IMR-90 (cell line): ENCODE measurements around the gene EFNA5. TPM values are rescaled to one million over a fixed set of nuclear protein-coding genes. Genes with fewer than 3 reads are reported as not detected.

Source experiments
- ATAC-seq: fragments of 200-7000 bp; cut with Tn5 transposase; 2 replicates; pipeline ENCODE4 v1.9.1; 2020; ENCODE audit warnings: low read depth, mild to moderate bottlenecking, moderate library complexity
- BruUV-seq: library from RNA; stranded (reverse); fragments of 400-500 nt; replicated peaks from 2 replicates; lab custom pipeline; 2021; lab: Mats Ljungman, UMichigan
- CTCF ChIA-PET: fragments of 300-600 bp; formaldehyde crosslinking; extraction: SDS; loops from one replicate; lab custom pipeline; 2021; ENCODE audit warnings: antibody characterized with exemption; lab: Yijun Ruan, JAX
- POLR2A ChIA-PET: fragments of 300-600 bp; sonication (Branson Sonifier 250); formaldehyde crosslinking; loops from one replicate; lab custom pipeline; 2022; ENCODE audit warnings: antibody characterized with exemption; ENCODE audit not compliant: unreplicated experiment; lab: Charles Lee
- DNase-seq: peaks from one replicate; pipeline ENCODE4 v3.0.0; 2013
- H2AFZ ChIP-seq: replicated peaks from 2 replicates; pipeline ENCODE3; 2013; ENCODE audit warnings: low read length, mild to moderate bottlenecking; ENCODE audit not compliant: poor library complexity
- H2AK5ac ChIP-seq: 2 replicates; pipeline ENCODE4 v1.6.1; 2013; ENCODE audit warnings: low read depth, low read length, inconsistent platforms
- H2AK9ac ChIP-seq: replicated peaks from 2 replicates; pipeline ENCODE3; 2013; ENCODE audit warnings: mild to moderate bottlenecking, low read depth, low read length, moderate library complexity; ENCODE audit not compliant: poor library complexity
- H2BK120ac ChIP-seq: 2 replicates; pipeline ENCODE4 v1.6.1; 2013; ENCODE audit warnings: low read depth, low read length, inconsistent platforms
- H2BK15ac ChIP-seq: 3 replicates; pipeline ENCODE4 v1.6.1; 2013; ENCODE audit warnings: low read depth, low read length, inconsistent platforms
- H2BK20ac ChIP-seq: 2 replicates; pipeline ENCODE4 v1.6.1; 2013; ENCODE audit warnings: low read depth, mild to moderate bottlenecking, inconsistent platforms, low read length, moderate library complexity
- H2BK5ac ChIP-seq: 2 replicates; pipeline ENCODE4 v1.6.1; 2013; ENCODE audit warnings: mild to moderate bottlenecking, low read depth, low read length, inconsistent platforms; ENCODE audit not compliant: poor library complexity, severe bottlenecking
- H3K14ac ChIP-seq: replicated peaks from 2 replicates; pipeline ENCODE4 v1.6.1; 2013; ENCODE audit warnings: low read depth, low read length, inconsistent platforms
- H3K18ac ChIP-seq: 2 replicates; pipeline ENCODE4 v1.6.1; 2013; ENCODE audit warnings: low read depth, low read length, control low read depth
- H3K23ac ChIP-seq: 2 replicates; pipeline ENCODE4 v1.6.1; 2013; ENCODE audit warnings: low read depth, low read length, inconsistent platforms
- H3K27ac ChIP-seq: 2 replicates; pipeline ENCODE4 v1.5.1; 2013; ENCODE audit warnings: mild to moderate bottlenecking, control low read depth, low read length; ENCODE audit not compliant: insufficient read depth
- H3K27me3 ChIP-seq: 2 replicates; pipeline ENCODE4 v1.6.1; 2013; ENCODE audit warnings: low read length; ENCODE audit not compliant: control insufficient read depth, insufficient read depth
- H3K36me3 ChIP-seq: 2 replicates; pipeline ENCODE4 v1.6.1; 2013; ENCODE audit warnings: low read length, mixed read lengths; ENCODE audit not compliant: control insufficient read depth, insufficient read depth
- H3K4ac ChIP-seq: 2 replicates; pipeline ENCODE4 v1.6.1; 2013; ENCODE audit warnings: low read depth, low read length, inconsistent platforms
- H3K4me1 ChIP-seq: 2 replicates; pipeline ENCODE4 v1.6.1; 2013; ENCODE audit warnings: low read length, mixed read lengths; ENCODE audit not compliant: control insufficient read depth, insufficient read depth
- H3K4me2 ChIP-seq: 2 replicates; pipeline ENCODE4 v1.6.1; 2013; ENCODE audit warnings: low read depth, mild to moderate bottlenecking, control low read depth, low read length, moderate library complexity
- H3K4me3 ChIP-seq: 2 replicates; pipeline ENCODE4 v1.5.1; 2013; ENCODE audit warnings: low read depth, mild to moderate bottlenecking, control low read depth, low read length, moderate library complexity; ENCODE audit not compliant: insufficient read depth
- H3K56ac ChIP-seq: 2 replicates; pipeline ENCODE4 v1.6.1; 2013; ENCODE audit warnings: low read length, inconsistent platforms; ENCODE audit not compliant: insufficient read depth; ENCODE audit errors: extremely low read depth
- H3K79me1 ChIP-seq, 2 experiments: 2 replicates each; pipeline ENCODE4 v1.6.1; 2013; ENCODE audit warnings: low read length in 2 of 2, inconsistent platforms in 1 of 2, low read depth in 1 of 2
- H3K9ac ChIP-seq: 2 replicates; pipeline ENCODE4 v1.6.1; 2013; ENCODE audit warnings: low read depth, low read length, control low read depth
- H3K9me1 ChIP-seq: 2 replicates; pipeline ENCODE4 v1.6.1; 2013; ENCODE audit warnings: low read length, inconsistent platforms; ENCODE audit not compliant: insufficient read depth
- H3K9me3 ChIP-seq: 2 replicates; pipeline ENCODE4 v1.6.1; 2013; ENCODE audit warnings: low read length; ENCODE audit not compliant: control insufficient read depth, insufficient read depth
- H4K20me1 ChIP-seq: 2 replicates; pipeline ENCODE4 v1.6.1; 2013; ENCODE audit warnings: low read length, inconsistent platforms; ENCODE audit not compliant: insufficient read depth
- H4K5ac ChIP-seq: 2 replicates; pipeline ENCODE4 v1.6.1; 2013; ENCODE audit warnings: mild to moderate bottlenecking, low read depth, low read length, control low read depth
- H4K8ac ChIP-seq, 2 experiments: 2 replicates each; pipeline ENCODE4 v1.6.1; 2013; ENCODE audit warnings: low read depth in 2 of 2, low read length in 2 of 2, control low read depth in 1 of 2, inconsistent platforms in 1 of 2
- H4K91ac ChIP-seq: 2 replicates; pipeline ENCODE4 v1.6.1; 2013; ENCODE audit warnings: low read depth, low read length, inconsistent platforms; ENCODE audit not compliant: insufficient read depth
- BHLHE40 ChIP-seq: fragments of 150-350 bp; IDR thresholded peaks from 2 replicates; pipeline ENCODE4 v1.6.1; 2016; ENCODE audit warnings: mild to moderate bottlenecking, low read depth, low read length
- CEBPB ChIP-seq: IDR thresholded peaks from 2 replicates; pipeline ENCODE4 v1.6.1; 2012; ENCODE audit warnings: low read depth, low read length, improper control_type of control experiment
- CHD1 ChIP-seq: IDR thresholded peaks from 2 replicates; pipeline ENCODE4 v1.6.1; 2012; ENCODE audit warnings: low read depth, low read length, improper control_type of control experiment
- ELK1 ChIP-seq: fragments of 150-350 bp; IDR thresholded peaks from 2 replicates; pipeline ENCODE4 v1.6.1; 2016; ENCODE audit warnings: low read depth, mild to moderate bottlenecking, low read length, moderate library complexity, borderline replicate concordance
- FOS ChIP-seq: fragments of 150-350 bp; IDR thresholded peaks from 2 replicates; pipeline ENCODE4 v1.6.1; 2016; ENCODE audit warnings: low read depth, low read length
- MAFK ChIP-seq: IDR thresholded peaks from 2 replicates; pipeline ENCODE4 v1.6.1; 2012; ENCODE audit warnings: low read depth, low read length, improper control_type of control experiment
- MAZ ChIP-seq: IDR thresholded peaks from 2 replicates; pipeline ENCODE4 v1.6.1; 2012; ENCODE audit warnings: low read depth, mild to moderate bottlenecking, low read length, improper control_type of control experiment, moderate library complexity, borderline replicate concordance
- MXI1 ChIP-seq: IDR thresholded peaks from 2 replicates; pipeline ENCODE4 v1.6.1; 2012; ENCODE audit warnings: low read depth, mild to moderate bottlenecking, low read length, moderate library complexity, borderline replicate concordance
- POLR2A ChIP-seq: IDR thresholded peaks from 2 replicates; pipeline ENCODE4 v1.6.1; 2012; ENCODE audit warnings: mild to moderate bottlenecking, low read depth, low read length
- RAD21 ChIP-seq: IDR thresholded peaks from 2 replicates; pipeline ENCODE4 v1.6.1; 2012; ENCODE audit warnings: low read length, improper control_type of control experiment
- RCOR1 ChIP-seq: IDR thresholded peaks from 2 replicates; pipeline ENCODE4 v1.6.1; 2012; ENCODE audit warnings: mild to moderate bottlenecking, low read length, improper control_type of control experiment; ENCODE audit not compliant: insufficient replicate concordance
- RFX5 ChIP-seq: IDR thresholded peaks from 2 replicates; pipeline ENCODE4 v1.8.0; 2012; ENCODE audit warnings: low read depth, mild to moderate bottlenecking, low read length, moderate library complexity
- SMC3 ChIP-seq: fragments of 150-350 bp; IDR thresholded peaks from 2 replicates; pipeline ENCODE4 v1.6.1; 2016; ENCODE audit warnings: low read depth, mild to moderate bottlenecking, antibody characterized with exemption, low read length, moderate library complexity
- WGBS, 2 experiments: methylation state at CpG; one replicate each; pipeline versions ENCODE4 v1.1.5 to v1.1.7; 2013; ENCODE audit warnings: missing lambda C conversion rate in 2 of 2; ENCODE audit not compliant: insufficient read length in 1 of 2; ENCODE audit errors: extremely low coverage in 2 of 2; 5-methylcytosine and 5-hydroxymethylcytosine counted together
- dilution Hi-C: fragments of 300-500 bp; cut with HindIII; formaldehyde crosslinking; loops from one replicate; pipeline ENCODE4 v1.14.3; 2018; ENCODE audit warnings: low sequenced_read_pairs; ENCODE audit not compliant: unreplicated experiment
- in situ Hi-C: fragments of 300-500 bp; cut with MboI; formaldehyde crosslinking; loops from 3 replicates; pipeline ENCODE4 v1.14.3; 2019; ENCODE audit warnings: low sequenced_read_pairs, inconsistent platforms, mixed read lengths
- intact Hi-C: fragments of 100-400 bp; cut with micrococcal nuclease; formaldehyde crosslinking; loops from 2 replicates; pipeline ENCODE4 v1.10.0; 2022
- polyA plus RNA-seq, 3 experiments: library from polyadenylated mRNA; depleted of rRNA; stranded (reverse); fragments of >200 nt; gene quantifications; 2 replicates each; pipeline ENCODE4 v1.2.3, GENCODE V29; 2012; ENCODE audit warnings: low replicate concordance in 1 of 3
- total RNA-seq: library from RNA; depleted of rRNA; stranded (reverse); fragments of >200 nt; gene quantifications from 2 replicates; pipeline ENCODE4 v1.2.3, GENCODE V29; 2012
- TF ChIP-seq, protein P1 (sequence below): conservative IDR thresholded peaks from 2 replicates; pipeline ENCODE4 v1.5.1; 2012; ENCODE audit warnings: mild to moderate bottlenecking, low read depth, low read length, improper control_type of control experiment

The EFNA5 gene
- total and polyA plus RNA-seq, 2 of the 4 experiments (the other 2 are of a cell fraction) = 1.5 to 1.6 TPM

GRCh38 chr5:107449369-107449768, 221.4 kb downstream of the EFNA5 start:
- H2AK9ac ChIP-seq = no peak overlapping the region
- H2AK5ac ChIP-seq = no peak overlapping the region
- CTCF ChIA-PET = interaction anchor here (0.6 kb wide), 1 partner anchor 13 kb away, joined by 8 read pairs; no protein-coding TSS in a partner anchor
- no peak overlapping the region for H2BK15ac ChIP-seq
- H3K79me1 ChIP-seq = no peaks in the 10 kb centered on the region
- POLR2A ChIA-PET = no interaction called here
- H3K36me3 ChIP-seq = no peaks in the 10 kb centered on the region
- H3K4me2 ChIP-seq = no peak overlapping the region
- H3K14ac ChIP-seq = no peak overlapping the region
- H2BK120ac ChIP-seq = no peak overlapping the region
- 0 out of 2 replicates have a peak, but pooled peaks cover 3% of the 10 kb centered on the region for H3K9me1 ChIP-seq
- no CpG with 5 or more reads among the region's 3 CpGs for WGBS, 2 experiments
- no peak overlapping the region for H4K5ac ChIP-seq
- no peak overlapping the region for H2BK20ac ChIP-seq
- H3K4ac ChIP-seq = no peak overlapping the region
- no peak overlapping the region for H3K9ac ChIP-seq
- peaks cover 4% of the 10 kb centered on the region for H3K4me1 ChIP-seq
- H3K9me3 ChIP-seq = no peaks in the 10 kb centered on the region
- BruUV-seq = no TSS peak
- no peak overlapping the region for H2AFZ ChIP-seq
- H3K18ac ChIP-seq = no peak overlapping the region
- no peak overlapping the region for H3K4me3 ChIP-seq
- DNase-seq (no peak), ATAC-seq (no peak)
- H3K27me3 ChIP-seq = no peaks in the 10 kb centered on the region
- H3K56ac ChIP-seq = no peak overlapping the region
- no peak for TF ChIP-seq POLR2A
- no peak for TF ChIP-seq FOS
- no peak for TF ChIP-seq RCOR1
- TF ChIP-seq MAFK = no peak
- no peak for TF ChIP-seq BHLHE40
- no peak for TF ChIP-seq MXI1
- no peak for TF ChIP-seq ELK1
- TF ChIP-seq MAZ = no peak
- no peak for TF ChIP-seq SMC3
- TF ChIP-seq, protein P1, sequence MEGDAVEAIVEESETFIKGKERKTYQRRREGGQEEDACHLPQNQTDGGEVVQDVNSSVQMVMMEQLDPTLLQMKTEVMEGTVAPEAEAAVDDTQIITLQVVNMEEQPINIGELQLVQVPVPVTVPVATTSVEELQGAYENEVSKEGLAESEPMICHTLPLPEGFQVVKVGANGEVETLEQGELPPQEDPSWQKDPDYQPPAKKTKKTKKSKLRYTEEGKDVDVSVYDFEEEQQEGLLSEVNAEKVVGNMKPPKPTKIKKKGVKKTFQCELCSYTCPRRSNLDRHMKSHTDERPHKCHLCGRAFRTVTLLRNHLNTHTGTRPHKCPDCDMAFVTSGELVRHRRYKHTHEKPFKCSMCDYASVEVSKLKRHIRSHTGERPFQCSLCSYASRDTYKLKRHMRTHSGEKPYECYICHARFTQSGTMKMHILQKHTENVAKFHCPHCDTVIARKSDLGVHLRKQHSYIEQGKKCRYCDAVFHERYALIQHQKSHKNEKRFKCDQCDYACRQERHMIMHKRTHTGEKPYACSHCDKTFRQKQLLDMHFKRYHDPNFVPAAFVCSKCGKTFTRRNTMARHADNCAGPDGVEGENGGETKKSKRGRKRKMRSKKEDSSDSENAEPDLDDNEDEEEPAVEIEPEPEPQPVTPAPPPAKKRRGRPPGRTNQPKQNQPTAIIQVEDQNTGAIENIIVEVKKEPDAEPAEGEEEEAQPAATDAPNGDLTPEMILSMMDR = no peak
- no peak for TF ChIP-seq CHD1
- no peak for TF ChIP-seq CEBPB
- TF ChIP-seq RFX5 = no peak
- TF ChIP-seq RAD21 = no peak
- H3K27ac ChIP-seq = no peak overlapping the region
- dilution Hi-C loops = no loop called here
- no peak overlapping the region for H3K23ac ChIP-seq
- H4K20me1 ChIP-seq = no peaks in the 10 kb centered on the region
- in situ Hi-C loops = no loop called here
- intact Hi-C loops = no loop called here
- no peak overlapping the region for H4K8ac ChIP-seq
- no peak overlapping the region for H2BK5ac ChIP-seq
- H4K91ac ChIP-seq = no peak overlapping the region
